Ramos (cell line): ENCODE data around the gene UQCRHL.

Experiments used
- in situ Hi-C: fragments of 300-500 bp; cut with MboI; formaldehyde crosslinking; loops from one replicate; pipeline ENCODE4 v1.14.3; 2022; ENCODE audit warnings: low sequenced_read_pairs; ENCODE audit not compliant: unreplicated experiment

UQCRHL gene

DNA sequence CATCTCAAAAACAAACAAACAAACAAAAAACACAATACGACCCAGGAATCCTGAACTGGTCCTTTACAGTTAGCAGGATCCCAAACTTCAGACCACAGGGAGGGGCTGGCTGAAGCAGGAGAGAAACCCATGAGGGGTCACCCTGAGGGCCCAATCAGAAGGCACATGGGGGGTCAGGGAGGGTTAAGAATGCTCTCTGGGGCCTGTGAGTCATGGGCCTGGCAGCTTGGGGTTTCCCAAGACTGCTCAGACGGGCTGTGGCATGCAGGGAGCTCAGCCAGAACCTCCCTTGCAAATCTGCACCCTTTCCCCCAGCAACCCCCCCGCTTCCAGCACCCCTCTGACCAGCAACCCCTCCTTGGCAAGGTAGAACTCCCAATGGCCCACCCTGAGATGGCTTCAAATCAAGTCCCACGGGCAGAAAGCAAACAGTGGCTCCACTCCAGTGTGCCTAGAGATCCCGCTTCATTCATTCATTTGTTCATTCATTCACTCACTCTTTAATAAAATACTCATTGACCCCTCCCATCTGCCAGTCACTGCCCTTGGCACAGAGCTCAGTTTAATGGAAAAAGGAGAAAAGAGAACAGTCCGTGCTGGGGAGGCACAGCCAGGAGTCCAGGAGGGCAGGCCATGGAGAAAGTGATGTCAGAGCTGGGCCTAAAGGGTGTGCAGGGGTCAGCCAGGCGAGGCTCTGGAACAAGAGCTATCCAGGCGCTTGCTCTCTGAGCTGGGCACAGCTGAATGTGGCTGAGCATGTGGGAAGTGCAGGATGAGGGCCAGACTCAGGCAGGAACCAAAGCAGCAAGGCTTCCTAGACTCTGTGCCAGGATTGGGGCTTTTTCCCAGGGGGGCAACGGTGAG is 8.2 kb downstream of the UQCRHL start:
- in situ Hi-C loops, result no loop called here

- in situ Hi-C loops, result no loop called here
Measured at GRCh38 chr1:15797614-15798390, 9.6 kb downstream of the UQCRHL start.

DNA sequence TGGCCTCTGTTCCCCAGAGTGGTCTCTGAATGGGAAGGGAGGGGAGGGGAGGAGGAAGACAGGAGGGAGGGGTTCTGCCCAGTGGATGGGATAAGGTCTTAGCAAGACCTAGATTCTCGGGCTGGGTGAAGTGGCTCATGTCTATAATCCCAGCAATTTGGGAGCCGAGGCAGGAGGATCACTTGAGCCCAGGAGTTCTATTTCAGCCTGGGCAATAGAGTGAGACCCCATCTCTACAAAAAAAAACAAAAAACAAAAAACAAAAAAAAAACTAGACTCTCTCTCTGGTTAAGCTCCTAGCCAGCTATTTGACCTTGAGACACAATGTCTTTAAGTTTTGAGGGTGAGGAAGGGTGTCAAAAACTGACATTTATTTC is 11.4 kb downstream of the UQCRHL start:
- in situ Hi-C loops, result no loop called here

DNA sequence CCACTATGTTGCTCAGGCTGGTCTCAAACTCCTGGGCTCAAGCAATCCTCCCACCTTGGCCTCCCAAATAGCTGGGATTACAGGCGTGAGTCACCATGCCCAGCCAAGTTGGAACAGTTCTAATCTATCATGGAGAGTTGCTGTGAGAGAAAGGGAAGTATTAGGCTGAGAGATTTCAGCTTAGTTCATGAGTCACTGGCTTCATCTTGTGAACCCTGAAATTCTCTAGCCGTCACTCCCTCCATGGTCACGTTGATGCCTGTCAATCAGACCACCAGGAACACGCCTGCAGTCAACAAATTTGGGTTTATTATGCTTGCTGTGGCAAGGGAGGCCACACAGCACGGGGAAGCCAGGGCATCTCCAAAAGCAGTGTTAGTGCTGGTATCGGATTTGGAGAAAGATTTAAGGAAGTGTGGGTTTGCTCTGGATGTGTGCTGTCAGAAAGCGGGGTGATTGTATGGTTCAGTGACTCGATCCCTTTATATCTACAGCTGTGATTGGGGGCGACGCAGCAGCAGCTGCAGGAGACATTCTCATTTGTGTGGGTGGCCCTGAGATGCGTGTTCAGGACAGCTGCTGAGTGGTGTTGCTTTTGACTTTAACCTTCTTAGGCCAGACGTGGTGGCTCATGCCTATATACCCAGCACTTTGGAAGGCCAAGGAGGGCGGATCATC is 18.7 kb downstream of the UQCRHL start:
- in situ Hi-C loops, result no loop called here

GRCh38 chr1:15786581-15786980 is 20.9 kb downstream of the UQCRHL start:
- in situ Hi-C loops, result no loop called here

- in situ Hi-C loops, result no loop called here
Measured at GRCh38 chr1:15785683-15786082, 21.8 kb downstream of the UQCRHL start.

GRCh38 chr1:15777909-15778707 is 29.3 kb downstream of the UQCRHL start:
- in situ Hi-C loops, result no loop called here

DNA sequence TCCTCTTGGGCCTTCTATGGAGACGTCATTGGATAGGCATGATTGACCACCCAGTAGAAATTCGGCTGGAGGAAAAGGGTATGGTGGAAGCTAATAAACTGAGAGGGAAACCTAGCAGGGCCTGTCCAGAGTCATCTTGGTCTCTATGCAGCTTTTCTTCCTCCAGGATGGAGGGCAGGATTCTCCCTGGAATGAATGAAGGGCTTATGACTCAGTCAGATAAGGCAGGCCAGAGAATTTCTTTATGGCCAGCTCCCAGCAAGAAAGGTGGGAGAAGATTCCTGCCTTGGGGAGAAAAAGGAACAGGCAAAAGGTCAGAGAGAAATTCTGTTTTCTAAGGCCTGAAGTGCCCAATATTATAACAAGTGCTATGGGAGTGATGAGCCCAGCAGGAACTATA is 31.7 kb downstream of the UQCRHL start:
- in situ Hi-C loops, result no loop called here

- in situ Hi-C loops, result no loop called here
Measured at GRCh38 chr1:15771836-15772515, 35.5 kb downstream of the UQCRHL start.

DNA sequence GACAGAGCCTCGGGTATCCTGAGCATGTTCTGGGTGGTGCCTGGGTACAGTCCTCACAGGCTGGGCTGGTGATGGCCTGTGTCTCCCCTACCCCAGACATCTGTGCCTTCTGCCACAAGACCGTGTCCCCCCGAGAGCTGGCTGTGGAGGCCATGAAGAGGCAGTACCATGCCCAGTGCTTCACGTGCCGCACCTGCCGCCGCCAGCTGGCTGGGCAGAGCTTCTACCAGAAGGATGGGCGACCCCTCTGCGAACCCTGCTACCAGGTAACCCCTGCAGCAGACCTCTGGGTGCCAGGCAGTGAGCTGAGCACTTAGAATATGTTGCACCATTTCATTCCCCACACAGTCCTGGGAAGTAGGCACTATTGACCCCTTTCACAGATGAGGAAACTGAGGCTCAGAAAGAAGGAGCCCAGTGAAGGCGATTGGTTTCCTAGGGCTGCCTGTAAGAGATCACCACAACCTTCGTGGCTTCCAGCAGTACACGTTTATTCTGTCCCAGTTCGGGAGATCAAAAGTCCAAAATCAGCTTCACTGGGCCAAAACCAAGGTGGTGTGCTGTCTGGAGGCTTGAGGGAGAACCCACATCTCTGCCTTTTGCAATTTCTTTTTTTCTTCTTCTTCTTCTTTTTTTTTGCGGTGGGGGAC is 37.0 kb downstream of the UQCRHL start:
- in situ Hi-C loops, result no loop called here

DNA sequence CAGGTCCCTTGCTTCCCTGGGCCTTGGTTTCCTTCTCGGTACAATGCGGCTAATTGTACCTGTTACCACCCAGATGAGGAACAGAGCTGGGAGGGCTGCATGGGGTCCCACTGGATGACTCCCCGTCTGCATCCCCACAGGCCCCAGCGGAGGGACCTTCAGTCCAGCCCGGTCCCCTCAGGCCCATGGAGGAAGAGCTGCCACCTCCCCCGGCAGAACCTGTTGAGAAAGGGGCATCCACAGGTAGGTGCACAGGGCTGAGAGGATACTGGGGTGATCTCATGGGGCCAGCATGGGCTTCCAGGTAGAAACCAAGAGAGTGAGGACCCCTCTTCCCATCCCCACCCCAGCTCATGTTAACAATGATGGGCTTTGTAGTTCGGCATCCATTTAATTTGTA is 39.1 kb downstream of the UQCRHL start:
- in situ Hi-C loops, result no loop called here

DNA sequence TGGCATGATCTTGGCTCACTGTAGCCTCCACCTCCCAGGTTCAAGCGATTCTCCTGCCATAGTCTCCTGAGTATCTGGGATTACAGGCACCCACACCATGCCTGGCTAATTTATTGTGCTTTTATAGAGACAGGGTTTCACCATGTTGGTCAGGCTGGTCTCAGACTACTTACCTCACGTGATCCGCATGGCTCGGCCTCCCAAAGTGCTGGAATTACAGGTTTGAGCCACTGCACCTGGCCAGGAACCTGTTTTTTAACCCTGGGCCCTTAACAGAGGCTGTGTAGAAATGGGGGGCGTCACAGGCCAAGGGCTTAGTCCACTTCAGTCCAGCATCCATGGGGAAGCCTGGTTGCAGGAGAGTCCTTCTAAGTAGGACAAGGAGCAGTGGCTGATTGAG is 39.5 kb downstream of the UQCRHL start:
- in situ Hi-C loops, result no loop called here

GRCh38 chr1:15765495-15766194 is 41.8 kb downstream of the UQCRHL start:
- in situ Hi-C loops, result no loop called here

DNA sequence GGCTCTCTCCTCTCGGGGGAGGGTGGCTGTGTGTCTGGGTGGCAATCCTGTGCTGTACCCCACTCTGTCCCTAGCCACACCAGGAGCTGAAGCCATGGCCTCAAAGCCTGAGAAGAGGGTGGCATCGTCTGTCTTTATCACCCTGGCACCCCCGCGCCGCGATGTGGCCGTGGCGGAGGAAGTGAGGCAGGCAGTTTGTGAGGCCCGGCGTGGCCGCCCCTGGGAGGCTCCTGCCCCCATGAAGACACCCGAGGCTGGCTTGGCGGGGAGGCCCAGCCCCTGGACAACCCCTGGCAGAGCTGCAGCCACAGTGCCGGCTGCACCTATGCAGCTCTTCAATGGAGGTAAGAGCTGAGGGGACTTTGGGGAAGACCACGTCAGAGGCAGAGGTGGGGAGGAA is 42.6 kb downstream of the UQCRHL start:
- in situ Hi-C loops, result no loop called here

- in situ Hi-C loops, result no loop called here
Measured at GRCh38 chr1:15764269-15764764, 43.1 kb downstream of the UQCRHL start.

GRCh38 chr1:15762546-15762945 is 44.9 kb downstream of the UQCRHL start:
- in situ Hi-C loops, result no loop called here

- in situ Hi-C loops, result no loop called here
Measured at GRCh38 chr1:15761366-15762128, 45.9 kb downstream of the UQCRHL start.
